T-helper 17 cell (primary cell): ENCODE measurements around the gene GTF3C2. TPM values are rescaled to one million over a fixed set of nuclear protein-coding genes. Genes with fewer than 3 reads are reported as not detected.
"Not testable (repeated sequence)": the region's sequence is repeated elsewhere in the genome, so short reads cannot be mapped to it uniquely, and the experiment has no call there.

ENCODE experiments used
- ATAC-seq: fragments of 150-1000 bp; cut with Tn5 transposase; 2 replicates; pipeline ENCODE4 v1.10.0; 2021; ENCODE audit warnings: mild to moderate bottlenecking, moderate library complexity
- DNase-seq, 3 donors: peaks; one replicate each; pipeline versions ENCODE4 v3.0.0 to v3.0.0-alpha.2; 2020 to 2021
- H3K9me3 ChIP-seq: one replicate; pipeline ENCODE4 v1.7.0; 2013; ENCODE audit warnings: low read length, mild to moderate bottlenecking; ENCODE audit not compliant: control insufficient read depth, poor library complexity, severe bottlenecking
- H3K27ac Mint-ChIP-seq: one replicate; pipeline ENCODE4 v1.8.0; 2022; ENCODE audit warnings: mild to moderate bottlenecking, moderate library complexity, mixed read lengths
- H3K27me3 Mint-ChIP-seq: one replicate; pipeline ENCODE4 v1.8.0; 2022; ENCODE audit warnings: mixed read lengths
- H3K36me3 Mint-ChIP-seq: one replicate; pipeline ENCODE4 v1.8.0; 2022; ENCODE audit warnings: low read depth, mixed read lengths
- H3K4me1 Mint-ChIP-seq: one replicate; pipeline ENCODE4 v1.8.0; 2022; ENCODE audit warnings: mild to moderate bottlenecking, mixed read lengths
- H3K4me3 Mint-ChIP-seq: one replicate; pipeline ENCODE4 v1.8.0; 2022; ENCODE audit warnings: mild to moderate bottlenecking, moderate library complexity, mixed read lengths
- total RNA-seq, 4 donors: library from RNA in 2 of 4; stranded (reverse) in 2 of 4; gene quantifications; one replicate each; pipeline ENCODE4 v1.2.3 and lab custom pipeline; 2022 to 2026

GTF3C2 gene
- total RNA-seq, 2 donors from 2014 or later, result 52.2 to 70.2 TPM

- Mint-ChIP-seq H3K4me3 (peak overlapping the region; percentile 98), H3K36me3 (peaks cover 14% of the 10 kb centered on the region), H3K27ac (peak overlapping the region; percentile 99), H3K27me3 (no peaks in the 10 kb centered on the region), H3K4me1 (peaks cover 20% of the 10 kb centered on the region)
- H3K9me3 ChIP-seq, result no peaks in the 10 kb centered on the region
- DNase-seq (no peak), ATAC-seq (peak; percentile 2)
Measured at GRCh38 chr2:27323596-27324285, 32.8 kb downstream of the GTF3C2 start.

- ATAC-seq, result peak; percentile 98
- DNase-seq, result peak; percentile 73 to 77 (median 73)
- Mint-ChIP-seq H3K27ac (peak within 1 kb of the TSS; percentile 99), H3K4me1 (peaks cover 20% of the 10 kb centered on the region), H3K36me3 (peaks cover 8% of the 10 kb centered on the region), H3K27me3 (no peaks in the 10 kb centered on the region), H3K4me3 (peak within 1 kb of the TSS; percentile 98)
- no peaks in the 10 kb centered on the region for H3K9me3 ChIP-seq
Measured at GRCh38 chr2:27322766-27323595, 33.6 kb downstream of the GTF3C2 start, which contains the start of gene MPV17. Gene MPV17 (minus strand): TSS chr2:27323097. CDS start chr2:27322517, 580 bp downstream.

- H3K4me3 Mint-ChIP-seq, result peak overlapping the region; percentile 98
- H3K27me3 Mint-ChIP-seq, result no peaks in the 10 kb centered on the region
- ATAC-seq, result peak; percentile 13
Measured at GRCh38 chr2:27322301-27322765, 34.2 kb downstream of the GTF3C2 start.

GRCh38 chr2:27320958-27321543 is 35.5 kb downstream of the GTF3C2 start:
- no peaks in the 10 kb centered on the region for H3K9me3 ChIP-seq
- no peak for DNase-seq
- H3K4me3 Mint-ChIP-seq, result no peak overlapping the region
- H3K36me3 Mint-ChIP-seq, result no peaks in the 10 kb centered on the region
- ATAC-seq, result no peak
- H3K4me1 Mint-ChIP-seq, result peaks cover 16% of the 10 kb centered on the region
- no peak overlapping the region for H3K27ac Mint-ChIP-seq
- no peaks in the 10 kb centered on the region for H3K27me3 Mint-ChIP-seq

More at GRCh38 chr2:27322301-27322765, 34.2 kb downstream of the GTF3C2 start:
- no peak for DNase-seq
- no peaks in the 10 kb centered on the region for H3K9me3 ChIP-seq
- Mint-ChIP-seq H3K36me3 (peaks cover 5% of the 10 kb centered on the region), H3K4me1 (peaks cover 20% of the 10 kb centered on the region), H3K27ac (peak overlapping the region; percentile 99)

- not testable (repeated sequence) for H3K9me3 ChIP-seq, H3K27ac Mint-ChIP-seq, DNase-seq, H3K27me3 Mint-ChIP-seq, ATAC-seq, H3K4me3 Mint-ChIP-seq, H3K36me3 Mint-ChIP-seq
- H3K4me1 Mint-ChIP-seq, result peaks cover 16% of the 10 kb centered on the region
Measured at GRCh38 chr2:27319839-27320238, 36.7 kb downstream of the GTF3C2 start.

- peaks cover 2% of the 10 kb centered on the region for H3K36me3 Mint-ChIP-seq
- H3K27me3 Mint-ChIP-seq, result no peaks in the 10 kb centered on the region
- no peak for ATAC-seq
- H3K4me3 Mint-ChIP-seq, result no peak overlapping the region
- H3K4me1 Mint-ChIP-seq, result peaks cover 5% of the 10 kb centered on the region
- no peak overlapping the region for H3K27ac Mint-ChIP-seq
- DNase-seq, result no peak
- H3K9me3 ChIP-seq, result no peaks in the 10 kb centered on the region
Measured at GRCh38 chr2:27316655-27317412, 39.7 kb downstream of the GTF3C2 start.

- no peak for DNase-seq
- no peak overlapping the region for H3K4me3 Mint-ChIP-seq
- H3K9me3 ChIP-seq, result no peaks in the 10 kb centered on the region
- no peaks in the 10 kb centered on the region for H3K4me1 Mint-ChIP-seq
- peaks cover 7% of the 10 kb centered on the region for H3K36me3 Mint-ChIP-seq
- ATAC-seq, result no peak
- no peak overlapping the region for H3K27ac Mint-ChIP-seq
- H3K27me3 Mint-ChIP-seq, result no peaks in the 10 kb centered on the region
Measured at GRCh38 chr2:27315122-27315521, 41.4 kb downstream of the GTF3C2 start.

- H3K4me1 Mint-ChIP-seq, result no peaks in the 10 kb centered on the region
Measured at GRCh38 chr2:27314709-27315108, 41.9 kb downstream of the GTF3C2 start.

GRCh38 chr2:27313882-27314645 is 42.5 kb downstream of the GTF3C2 start:
- Mint-ChIP-seq H3K4me1 (no peaks in the 10 kb centered on the region), H3K4me3 (no peak overlapping the region), H3K36me3 (peaks cover 7% of the 10 kb centered on the region), H3K27me3 (no peaks in the 10 kb centered on the region), H3K27ac (no peak overlapping the region)
- H3K9me3 ChIP-seq, result no peaks in the 10 kb centered on the region
- ATAC-seq (no peak), DNase-seq (no peak)

More at GRCh38 chr2:27314709-27315108, 41.9 kb downstream of the GTF3C2 start:
- Mint-ChIP-seq H3K4me3 (no peak overlapping the region), H3K36me3 (peaks cover 7% of the 10 kb centered on the region), H3K27me3 (no peaks in the 10 kb centered on the region), H3K27ac (no peak overlapping the region)
- ATAC-seq, result no peak
- no peak for DNase-seq
- no peaks in the 10 kb centered on the region for H3K9me3 ChIP-seq

GRCh38 chr2:27312152-27312551 is 44.4 kb downstream of the GTF3C2 start:
- Mint-ChIP-seq H3K4me3 (no peak overlapping the region), H3K36me3 (peaks cover 7% of the 10 kb centered on the region)

GRCh38 chr2:27309651-27310050 is 46.9 kb downstream of the GTF3C2 start:
- no peak for ATAC-seq
- Mint-ChIP-seq H3K27ac (no peak overlapping the region), H3K4me1 (no peaks in the 10 kb centered on the region), H3K36me3 (peaks cover 7% of the 10 kb centered on the region), H3K27me3 (peaks cover 16% of the 10 kb centered on the region), H3K4me3 (no peak overlapping the region)
- H3K9me3 ChIP-seq, result no peaks in the 10 kb centered on the region
- DNase-seq, result no peak

More at GRCh38 chr2:27312152-27312551, 44.4 kb downstream of the GTF3C2 start:
- no peaks in the 10 kb centered on the region for H3K4me1 Mint-ChIP-seq
- H3K27ac Mint-ChIP-seq, result no peak overlapping the region
- H3K9me3 ChIP-seq, result no peaks in the 10 kb centered on the region
- ATAC-seq, result no peak
- no peaks in the 10 kb centered on the region for H3K27me3 Mint-ChIP-seq
- no peak for DNase-seq

- no peak for DNase-seq
Measured at GRCh38 chr2:27308359-27308881, 48.1 kb downstream of the GTF3C2 start, which contains the start of gene UCN. Gene UCN (minus strand): TSS chr2:27308445. CDS start chr2:27307895, 550 bp downstream.

More at GRCh38 chr2:27308359-27308881, 48.1 kb downstream of the GTF3C2 start, which contains the start of gene UCN:
- Mint-ChIP-seq H3K4me3 (peak within 1 kb of the TSS; percentile 12), H3K27ac (no peak within 1 kb of the TSS), H3K4me1 (no peaks in the 10 kb centered on the region), H3K36me3 (peaks cover 7% of the 10 kb centered on the region), H3K27me3 (peaks cover 19% of the 10 kb centered on the region)
- ATAC-seq, result no peak
- no peaks in the 10 kb centered on the region for H3K9me3 ChIP-seq
